ENCODE measurements around the gene PHF21B.

The PHF21B gene

GRCh38 chr22:44898236-44898635, 111.6 kb downstream of the PHF21B start:
- no peak for DNase-seq (ENCODE audit: low read depth in 2 of 2, low spot score in 1 of 2)

GRCh38 chr22:44895296-44896055, 114.3 kb downstream of the PHF21B start:
- no peak for DNase-seq (ENCODE audit: low read depth in 2 of 2, low spot score in 1 of 2)

GRCh38 chr22:44894782-44895181, 115.0 kb downstream of the PHF21B start:
- no peak for DNase-seq (ENCODE audit: low read depth in 2 of 2, low spot score in 1 of 2)

GRCh38 chr22:44894321-44894720, 115.5 kb downstream of the PHF21B start:
- DNase-seq (ENCODE audit: low read depth in 2 of 2, low spot score in 1 of 2) = no peak

GRCh38 chr22:44893731-44894080, 116.1 kb downstream of the PHF21B start:
- no peak for DNase-seq (ENCODE audit: low read depth in 2 of 2, low spot score in 1 of 2)

- DNase-seq (ENCODE audit: low read depth in 2 of 2, low spot score in 1 of 2) = no peak
Observed at GRCh38 chr22:44892803-44893730, 116.7 kb downstream of the PHF21B start.

GRCh38 chr22:44892243-44892642, 117.6 kb downstream of the PHF21B start:
- no peak for DNase-seq (ENCODE audit: low read depth in 2 of 2, low spot score in 1 of 2)

GRCh38 chr22:44891791-44892190, 118.0 kb downstream of the PHF21B start:
- DNase-seq (ENCODE audit: low read depth in 2 of 2, low spot score in 1 of 2) = no peak

- no peak for DNase-seq (ENCODE audit: low read depth in 2 of 2, low spot score in 1 of 2)
Observed at GRCh38 chr22:44891293-44891747, 118.5 kb downstream of the PHF21B start.

- no peak for DNase-seq (ENCODE audit: low read depth in 2 of 2, low spot score in 1 of 2)
Observed at GRCh38 chr22:44890416-44891292, 119.2 kb downstream of the PHF21B start.

GRCh38 chr22:44889255-44889878, 120.4 kb downstream of the PHF21B start:
- DNase-seq (ENCODE audit: low read depth in 2 of 2, low spot score in 1 of 2) = no peak

GRCh38 chr22:44888491-44889254, 121.1 kb downstream of the PHF21B start:
- DNase-seq (ENCODE audit: low read depth in 2 of 2, low spot score in 1 of 2) = no peak

GRCh38 chr22:44887941-44888366, 121.9 kb downstream of the PHF21B start:
- DNase-seq (ENCODE audit: low read depth in 2 of 2, low spot score in 1 of 2) = no peak

- DNase-seq (ENCODE audit: low read depth in 2 of 2, low spot score in 1 of 2) = no peak
Observed at GRCh38 chr22:44885806-44886360, 123.9 kb downstream of the PHF21B start.

GRCh38 chr22:44884968-44885805, 124.6 kb downstream of the PHF21B start:
- no peak for DNase-seq (ENCODE audit: low read depth in 2 of 2, low spot score in 1 of 2)

- DNase-seq (ENCODE audit: low read depth in 2 of 2, low spot score in 1 of 2) = no peak
Observed at GRCh38 chr22:44884562-44884961, 125.2 kb downstream of the PHF21B start.

- no peak for DNase-seq (ENCODE audit: low read depth in 2 of 2, low spot score in 1 of 2)
Observed at GRCh38 chr22:44883011-44883421, 126.8 kb downstream of the PHF21B start.

- no peak for DNase-seq (ENCODE audit: low read depth in 2 of 2, low spot score in 1 of 2)
Observed at GRCh38 chr22:44882226-44882905, 127.4 kb downstream of the PHF21B start.
